Measurements from ENCODE around the gene DPM1.
A peak's percentile ranks its signal among the peaks of the same experiment; 100 is the strongest.

Gene DPM1

GRCh38 chr20:50929299-50930138 lies 28.8 kb downstream of the DPM1 start:
- DNase-seq, result peak; percentile 93

GRCh38 chr20:50928469-50928868 lies 29.9 kb downstream of the DPM1 start:
- no peak for DNase-seq

GRCh38 chr20:50926530-50926929 lies 31.8 kb downstream of the DPM1 start:
- DNase-seq, result no peak

GRCh38 chr20:50924261-50924920 lies 33.9 kb downstream of the DPM1 start:
- no peak for DNase-seq

- no peak for DNase-seq
Measured at GRCh38 chr20:50921803-50922501, 36.4 kb downstream of the DPM1 start.

GRCh38 chr20:50920997-50921396 lies 37.3 kb downstream of the DPM1 start:
- DNase-seq, result no peak

GRCh38 chr20:50919567-50919966 lies 38.8 kb downstream of the DPM1 start:
- DNase-seq, result no peak

- no peak for DNase-seq
Measured at GRCh38 chr20:50918403-50918802, 39.9 kb downstream of the DPM1 start.

- no peak for DNase-seq
Measured at GRCh38 chr20:50916934-50917333, 41.4 kb downstream of the DPM1 start.

- no peak for DNase-seq
Measured at GRCh38 chr20:50916257-50916656, 42.1 kb downstream of the DPM1 start.

- no peak for DNase-seq
Measured at GRCh38 chr20:50915424-50915823, 42.9 kb downstream of the DPM1 start.

- peak; percentile 52 for DNase-seq
Measured at GRCh38 chr20:50913690-50914375, 44.5 kb downstream of the DPM1 start.

- DNase-seq, result no peak
Measured at GRCh38 chr20:50911716-50912115, 46.6 kb downstream of the DPM1 start.

- no peak for DNase-seq
Measured at GRCh38 chr20:50911030-50911429, 47.3 kb downstream of the DPM1 start.

GRCh38 chr20:50909413-50909812 lies 48.9 kb downstream of the DPM1 start:
- peak; percentile 18 for DNase-seq

- DNase-seq, result no peak
Measured at GRCh38 chr20:50904067-50904570, 54.2 kb downstream of the DPM1 start.

GRCh38 chr20:50903353-50904051 lies 54.8 kb downstream of the DPM1 start:
- DNase-seq, result no peak

- DNase-seq, result no peak
Measured at GRCh38 chr20:50901301-50901700, 57.0 kb downstream of the DPM1 start.

GRCh38 chr20:50900261-50900660 lies 58.1 kb downstream of the DPM1 start:
- DNase-seq, result no peak

GRCh38 chr20:50898475-50898874 lies 59.9 kb downstream of the DPM1 start:
- no peak for DNase-seq

- DNase-seq, result no peak
Measured at GRCh38 chr20:50895111-50895830, 63.1 kb downstream of the DPM1 start.

GRCh38 chr20:50893620-50894019 lies 64.7 kb downstream of the DPM1 start:
- DNase-seq, result no peak
